Peyer's patch (tissue), 4 donors: ENCODE results near the gene CFAP300.

Source experiments
- CTCF ChIP-seq, 6 experiments: fragments of 450-650 bp in 4 of 6; fragments of 200-600 bp in 2 of 6; sonication (generic) in 1 of 6; IDR thresholded peaks; one replicate each; pipeline ENCODE4 v1.5.1; 2017 to 2019; ENCODE audit warnings: antibody characterized with exemption in 6 of 6, mild to moderate bottlenecking in 3 of 6, moderate library complexity in 1 of 6
- POLR2A ChIP-seq, 2 donors: fragments of 450-650 bp; IDR thresholded peaks; one replicate each; pipeline ENCODE4 v1.5.1; 2017; ENCODE audit warnings: antibody characterized with exemption in 2 of 2, mild to moderate bottlenecking in 2 of 2, moderate library complexity in 2 of 2

GRCh38 chr11:102112509-102112821, 65.2 kb downstream of the CFAP300 start:
- TF ChIP-seq CTCF (IDR thresholded peaks at IDR 0.05) (no peak), POLR2A (IDR thresholded peaks at IDR 0.05) (no peak)
